ENCODE results near the gene ARHGAP33.
"Not testable (repeated sequence)": the region's sequence is repeated elsewhere in the genome, so short reads cannot be mapped to it uniquely, and the experiment has no call there.

Gene ARHGAP33

DNA sequence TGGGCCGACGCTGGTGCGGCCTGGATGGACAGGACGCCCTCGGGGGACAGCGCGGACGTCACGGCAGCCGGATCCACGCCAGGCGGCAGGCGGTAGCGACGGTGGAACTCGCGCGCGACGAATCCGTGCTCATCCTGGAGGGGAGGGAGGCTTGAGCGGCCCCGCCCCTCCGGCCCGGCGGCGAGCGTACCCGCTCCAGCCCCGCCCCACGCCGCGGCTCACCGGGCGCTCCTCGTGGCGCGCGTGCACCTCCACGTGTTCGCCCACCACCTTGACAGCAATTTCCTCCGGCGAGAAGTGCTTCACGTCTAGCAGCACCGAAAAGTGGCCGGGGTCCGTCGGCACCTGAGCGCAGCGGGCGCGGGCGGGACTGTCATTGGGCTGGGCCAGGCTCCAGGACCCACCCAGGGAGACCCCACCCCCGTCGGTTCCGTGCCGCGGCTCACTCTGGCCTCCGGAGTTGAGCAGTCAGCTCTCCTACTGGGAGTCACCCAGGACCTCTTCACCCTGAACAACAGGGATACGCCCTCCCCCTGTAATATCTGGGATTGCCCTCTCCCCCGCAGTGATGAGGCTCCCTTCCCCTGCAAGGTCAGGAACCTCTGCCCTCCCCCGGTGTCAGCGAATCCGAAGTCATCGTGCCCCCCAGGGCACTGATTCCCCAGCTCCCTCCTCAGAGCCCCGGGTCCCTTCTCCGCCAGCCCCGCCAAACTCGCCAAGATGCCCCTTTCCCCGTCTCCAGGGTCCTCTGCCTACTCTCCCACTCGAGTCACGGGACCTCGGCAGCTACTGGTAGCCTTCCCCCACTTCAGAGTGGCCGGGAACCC is 19.6 kb upstream of the ARHGAP33 start:
- H3K27me3 Mint-ChIP-seq: peaks cover 20 to 22% of the 10 kb centered on the region in 2 donors
- DNase-seq (no peak), ATAC-seq (replicated peaks) (no peak)
- peaks cover 33 to 46% of the 10 kb centered on the region in 2 donors for H3K36me3 Mint-ChIP-seq
- H3K27ac Mint-ChIP-seq: no peak overlapping the region
- H3K4me1 Mint-ChIP-seq: peaks cover 23 to 38% of the 10 kb centered on the region in 2 donors
- H3K4me3 Mint-ChIP-seq: peak overlapping the region; percentile 19 to 66
- H3K9me3 Mint-ChIP-seq: no peaks in the 10 kb centered on the region

DNA sequence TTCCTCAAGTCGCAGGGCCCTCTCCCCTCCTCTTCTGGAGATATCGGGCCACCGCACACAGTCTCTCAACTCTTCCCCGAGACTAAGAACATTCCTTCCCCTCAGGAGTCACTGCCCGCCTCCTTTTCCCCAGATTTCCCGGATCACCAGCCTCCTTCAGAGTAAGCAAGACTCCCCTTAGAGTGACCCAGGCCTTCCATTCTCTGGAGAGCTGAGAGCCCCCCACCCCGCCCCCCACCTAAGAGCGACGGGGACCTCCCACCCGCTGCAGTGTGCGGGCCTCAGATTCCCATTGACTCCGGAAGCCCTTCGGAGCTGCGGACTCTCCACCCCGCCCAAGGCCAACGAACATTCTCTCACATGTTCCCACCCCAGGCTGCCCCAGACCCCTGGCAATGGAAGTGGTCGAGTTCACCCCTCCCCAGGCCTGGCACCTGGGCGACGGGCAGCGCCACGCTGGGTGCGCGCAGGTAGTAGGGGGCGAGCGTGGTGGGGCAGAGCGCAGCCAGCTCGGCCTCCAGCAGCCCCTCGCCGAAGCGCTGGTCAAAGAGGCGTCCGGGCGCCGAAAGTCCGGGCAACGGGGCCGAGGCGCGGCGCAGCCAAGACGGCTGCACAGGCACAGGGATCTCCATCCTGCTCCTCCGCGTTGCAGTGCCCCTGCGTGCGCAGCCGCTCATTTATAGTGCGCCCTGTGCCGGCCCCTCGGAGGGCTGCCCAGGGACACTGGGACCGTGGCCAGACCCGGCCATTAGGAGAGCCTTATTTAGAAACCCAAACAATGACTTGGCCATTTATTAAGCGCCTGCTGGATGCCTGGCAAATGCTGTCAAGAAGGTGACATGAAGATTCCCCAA is 18.8 kb upstream of the ARHGAP33 start, which contains the start of gene HSPB6:
Gene HSPB6, minus strand, starts transcription at position 653 of the 854 bp plus-strand sequence. Its CDS starts 21 bp downstream, at position 632.
- Mint-ChIP-seq H3K27me3 (peaks cover 20 to 22% of the 10 kb centered on the region in 2 donors), H3K4me3 (peak within 1 kb of the TSS; percentile 91 to 94), H3K36me3 (peaks cover 34 to 46% of the 10 kb centered on the region in 2 donors), H3K4me1 (peaks cover 23 to 38% of the 10 kb centered on the region in 2 donors), H3K27ac (peak within 1 kb of the TSS; percentile 97), H3K9me3 (no peaks in the 10 kb centered on the region)
- DNase-seq (no peak), ATAC-seq (replicated peaks) (no peak)

DNA sequence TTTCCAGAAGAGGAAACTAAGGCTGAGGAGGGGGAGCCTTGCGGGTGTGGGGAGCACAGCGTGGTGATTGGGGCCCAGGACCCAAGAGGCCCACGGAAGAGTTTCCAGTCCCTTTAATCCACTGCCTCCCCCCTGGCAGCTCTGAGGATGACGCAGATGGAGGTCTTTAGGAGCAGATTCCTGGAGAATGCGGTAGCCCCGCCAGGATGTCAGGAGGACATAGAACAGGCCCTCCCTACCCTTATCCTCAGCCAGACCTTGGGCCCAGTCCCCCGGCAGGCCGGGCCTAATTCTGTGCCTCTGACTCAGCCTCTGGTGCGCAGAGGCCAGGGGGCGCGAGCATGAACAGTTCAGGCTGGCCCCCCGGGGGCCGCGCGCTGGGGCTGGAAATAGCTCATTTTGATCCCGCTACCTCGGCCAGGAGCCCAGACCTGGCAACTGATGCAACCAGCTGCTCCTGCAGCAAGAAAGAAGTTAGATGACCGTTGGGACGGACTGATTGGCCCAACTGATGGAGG is 18.1 kb upstream of the ARHGAP33 start:
- H3K27me3 Mint-ChIP-seq: peaks cover 20 to 22% of the 10 kb centered on the region in 2 donors
- H3K9me3 Mint-ChIP-seq: no peaks in the 10 kb centered on the region
- DNase-seq (no peak), ATAC-seq (replicated peaks) (peak in 1 of 2 donors; percentile 9)
- peaks cover 23 to 38% of the 10 kb centered on the region in 2 donors for H3K4me1 Mint-ChIP-seq
- H3K4me3 Mint-ChIP-seq: peak overlapping the region; percentile 91 to 94
- peak overlapping the region; percentile 77 for H3K27ac Mint-ChIP-seq
- H3K36me3 Mint-ChIP-seq: peaks cover 37 to 47% of the 10 kb centered on the region in 2 donors

DNA sequence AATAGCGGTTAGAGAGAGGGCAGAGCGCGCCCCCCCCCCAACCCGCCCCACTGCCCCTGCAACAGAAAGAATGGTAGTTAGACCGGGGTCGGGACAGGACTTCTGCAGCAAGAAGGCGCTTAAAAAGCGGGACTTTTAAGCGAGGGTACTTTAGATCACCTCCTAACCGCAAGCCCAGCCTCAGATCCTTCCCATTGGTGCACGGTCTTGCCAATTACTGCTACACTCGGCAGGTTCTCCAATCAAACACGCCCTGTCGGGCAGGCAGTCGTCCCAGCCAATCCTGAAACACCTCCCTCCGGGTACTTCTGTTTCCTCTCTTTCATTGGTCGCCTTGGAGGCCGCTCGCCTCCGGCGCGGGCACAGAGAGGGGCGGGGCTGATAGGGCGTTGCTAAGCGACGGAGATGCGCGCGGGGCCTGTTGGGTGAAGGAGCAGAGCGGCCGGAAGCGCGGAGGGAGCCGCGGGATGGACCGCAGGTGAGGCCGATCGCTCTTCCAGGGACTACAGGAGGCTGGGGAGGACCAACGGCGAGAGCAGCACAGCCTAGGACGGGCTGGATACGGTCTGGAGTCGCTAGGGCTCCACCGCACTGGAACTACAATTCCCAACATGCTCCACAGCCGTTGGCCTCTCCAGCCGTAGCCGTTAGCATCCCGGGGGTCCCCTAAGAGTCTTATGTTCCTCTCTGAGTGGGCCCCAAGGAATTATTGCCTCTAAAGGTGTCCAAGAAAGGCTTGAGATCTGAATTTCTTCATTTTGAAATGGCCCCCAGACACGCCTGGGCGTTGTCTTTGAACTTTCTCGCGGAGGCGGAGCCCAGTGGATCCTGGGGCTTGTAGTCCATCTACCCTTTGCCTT is 17.4 kb upstream of the ARHGAP33 start, which contains the start of gene PROSER3:
Gene PROSER3, plus strand, starts transcription at position 428 of the 860 bp plus-strand sequence. Its CDS starts 40 bp downstream, at position 468.
- Mint-ChIP-seq H3K27me3 (peaks cover 20 to 22% of the 10 kb centered on the region in 2 donors), H3K4me1 (peaks cover 23 to 38% of the 10 kb centered on the region in 2 donors), H3K27ac (peak within 1 kb of the TSS; percentile 97), H3K4me3 (peak within 1 kb of the TSS; percentile 91 to 94), H3K9me3 (no peaks in the 10 kb centered on the region), H3K36me3 (peaks cover 35 to 41% of the 10 kb centered on the region in 2 donors)
- ATAC-seq (replicated peaks) (peak; percentile 97), DNase-seq (peak; percentile 100)

DNA sequence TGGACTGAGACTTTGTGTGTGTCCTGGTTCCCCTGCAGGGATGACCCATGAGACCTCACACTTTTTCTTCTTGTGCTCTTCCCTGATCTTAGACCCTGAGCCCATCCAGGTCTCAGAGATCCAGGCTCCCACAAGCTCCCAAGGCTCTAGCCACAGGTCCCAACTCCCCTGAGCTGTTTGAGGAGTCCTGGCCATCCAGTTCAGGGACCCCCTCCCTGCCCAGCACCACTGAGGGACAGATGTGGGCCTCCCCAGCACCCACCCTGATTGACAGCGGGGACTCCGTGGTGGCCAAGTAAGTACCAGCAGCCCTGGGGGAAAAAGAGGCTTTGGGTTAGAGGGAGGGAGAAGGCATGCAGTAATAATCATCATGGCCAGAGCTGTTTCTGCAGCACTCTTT is 15.7 kb upstream of the ARHGAP33 start:
- H3K27ac Mint-ChIP-seq: no peak overlapping the region
- DNase-seq (no peak), ATAC-seq (replicated peaks) (no peak)
- peaks cover 23 to 37% of the 10 kb centered on the region in 2 donors for H3K4me1 Mint-ChIP-seq
- no peaks in the 10 kb centered on the region for H3K9me3 Mint-ChIP-seq
- peaks cover 22 to 34% of the 10 kb centered on the region in 2 donors for H3K36me3 Mint-ChIP-seq
- H3K27me3 Mint-ChIP-seq: peaks cover 13 to 17% of the 10 kb centered on the region in 2 donors
- peak overlapping the region in 1 of 2 donors; percentile 94 for H3K4me3 Mint-ChIP-seq

DNA sequence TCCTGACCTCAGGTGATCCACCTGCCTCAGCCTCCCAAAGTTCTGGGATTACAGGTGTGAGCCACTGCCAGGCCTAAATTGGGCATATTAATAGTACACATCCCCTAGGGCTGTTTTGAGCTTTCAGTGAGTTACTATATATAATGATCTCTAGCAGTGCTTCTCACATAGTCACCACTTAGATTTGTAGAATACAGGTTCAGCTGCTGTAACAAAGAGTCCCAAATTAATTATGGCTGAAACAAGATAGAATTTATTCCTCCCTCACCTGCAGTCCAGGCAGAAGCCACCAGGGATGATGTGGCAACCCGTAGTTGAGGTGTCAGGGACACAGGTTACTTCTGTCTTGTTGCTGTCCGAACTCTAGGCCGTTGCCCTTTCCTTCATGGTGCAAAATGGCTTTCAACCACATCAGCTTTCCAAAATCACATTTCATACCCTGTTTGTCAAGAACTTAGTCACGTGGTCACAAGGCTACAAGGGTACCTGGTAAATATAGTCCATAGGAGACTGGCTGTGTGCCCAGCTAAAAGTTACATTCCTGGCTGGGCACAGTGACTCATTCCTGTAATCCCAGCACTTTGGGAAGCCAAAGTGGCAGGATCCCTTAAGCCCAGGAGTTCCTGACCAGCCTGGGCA is 14.5 kb upstream of the ARHGAP33 start:
- Mint-ChIP-seq H3K36me3 (peaks cover 19 to 35% of the 10 kb centered on the region in 2 donors), H3K4me3 (no peak overlapping the region), H3K27me3 (peaks cover 7 to 8% of the 10 kb centered on the region in 2 donors), H3K9me3 (no peaks in the 10 kb centered on the region), H3K4me1 (peaks cover 17 to 29% of the 10 kb centered on the region in 2 donors), H3K27ac (no peak overlapping the region)
- ATAC-seq (replicated peaks) (no peak), DNase-seq (no peak)

DNA sequence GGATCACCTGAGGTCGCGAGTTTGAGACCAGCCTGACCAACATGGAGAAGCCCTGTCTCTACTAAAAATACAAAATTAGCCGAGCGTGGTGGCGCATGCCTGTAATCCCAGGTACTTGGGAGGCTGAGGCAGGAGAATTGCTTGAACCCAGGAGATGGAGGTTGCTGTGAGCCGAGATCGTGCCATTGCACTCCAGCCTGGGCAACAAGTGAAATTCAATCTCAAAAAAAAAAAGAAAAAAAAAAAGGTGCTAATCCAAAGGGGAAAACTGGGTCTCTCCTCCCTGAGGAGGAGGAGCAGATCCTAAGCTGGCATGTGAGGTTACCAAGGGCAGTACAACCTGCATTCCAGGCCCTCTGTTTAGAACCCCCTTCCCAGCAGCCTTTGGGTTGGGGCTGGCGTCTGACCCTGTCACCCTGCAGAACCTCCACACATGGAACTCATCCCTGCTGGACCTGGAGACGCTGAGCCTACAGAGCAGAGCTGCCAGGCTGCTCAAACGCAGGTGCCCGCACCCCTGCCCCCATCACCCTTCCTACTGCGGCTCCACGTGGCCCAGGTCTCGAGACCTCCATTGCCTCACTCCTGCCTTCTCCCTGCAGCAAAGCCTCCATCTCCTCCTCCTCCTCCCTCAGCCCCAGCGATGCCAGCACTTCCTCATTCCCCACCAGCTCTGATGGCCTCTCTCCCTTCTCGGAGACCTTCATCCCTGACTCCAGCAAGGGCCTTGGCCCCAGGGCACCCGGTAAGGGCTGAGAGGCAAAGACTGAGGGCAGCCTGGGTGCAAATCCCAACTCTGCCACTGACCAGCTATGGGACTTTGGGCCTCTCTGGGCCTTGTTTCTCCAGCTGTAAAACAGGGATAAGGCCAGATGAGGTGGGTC is 10.7 kb upstream of the ARHGAP33 start:
- H3K4me1 Mint-ChIP-seq: peaks cover 16 to 17% of the 10 kb centered on the region in 2 donors
- ATAC-seq (replicated peaks) (no peak), DNase-seq (no peak)
- H3K9me3 Mint-ChIP-seq: no peaks in the 10 kb centered on the region
- H3K4me3 Mint-ChIP-seq: no peak overlapping the region
- no peak overlapping the region for H3K27ac Mint-ChIP-seq
- no peaks in the 10 kb centered on the region for H3K27me3 Mint-ChIP-seq
- peaks cover 19 to 39% of the 10 kb centered on the region in 2 donors for H3K36me3 Mint-ChIP-seq

DNA sequence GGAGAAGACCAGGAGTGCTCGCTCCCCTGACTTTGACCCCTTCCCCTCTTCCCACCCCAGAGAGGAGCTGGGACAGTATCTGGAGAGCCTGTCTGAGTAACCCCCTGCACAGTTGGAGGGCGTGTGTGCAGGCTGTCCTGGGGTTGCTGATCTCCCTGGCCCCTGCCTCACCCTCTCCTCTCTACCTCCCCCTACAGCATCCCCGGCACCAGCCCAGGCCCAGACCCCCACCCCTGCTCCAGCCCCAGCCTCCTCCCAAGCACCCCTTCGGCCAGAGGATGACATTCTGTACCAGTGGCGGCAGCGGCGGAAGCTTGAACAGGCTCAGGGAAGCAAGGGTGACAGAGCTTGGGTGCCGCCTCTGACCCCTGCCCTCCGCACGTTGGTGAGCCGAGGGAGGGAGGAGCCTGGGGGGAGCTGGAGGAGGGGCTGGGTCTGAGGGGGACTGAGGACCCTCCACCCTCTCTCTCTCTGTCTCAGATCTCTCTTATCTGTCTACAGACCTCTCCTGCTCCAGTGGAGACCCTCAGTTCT is 8.7 kb upstream of the ARHGAP33 start:
- H3K9me3 Mint-ChIP-seq: no peaks in the 10 kb centered on the region
- no peak overlapping the region for H3K4me3 Mint-ChIP-seq

DNA sequence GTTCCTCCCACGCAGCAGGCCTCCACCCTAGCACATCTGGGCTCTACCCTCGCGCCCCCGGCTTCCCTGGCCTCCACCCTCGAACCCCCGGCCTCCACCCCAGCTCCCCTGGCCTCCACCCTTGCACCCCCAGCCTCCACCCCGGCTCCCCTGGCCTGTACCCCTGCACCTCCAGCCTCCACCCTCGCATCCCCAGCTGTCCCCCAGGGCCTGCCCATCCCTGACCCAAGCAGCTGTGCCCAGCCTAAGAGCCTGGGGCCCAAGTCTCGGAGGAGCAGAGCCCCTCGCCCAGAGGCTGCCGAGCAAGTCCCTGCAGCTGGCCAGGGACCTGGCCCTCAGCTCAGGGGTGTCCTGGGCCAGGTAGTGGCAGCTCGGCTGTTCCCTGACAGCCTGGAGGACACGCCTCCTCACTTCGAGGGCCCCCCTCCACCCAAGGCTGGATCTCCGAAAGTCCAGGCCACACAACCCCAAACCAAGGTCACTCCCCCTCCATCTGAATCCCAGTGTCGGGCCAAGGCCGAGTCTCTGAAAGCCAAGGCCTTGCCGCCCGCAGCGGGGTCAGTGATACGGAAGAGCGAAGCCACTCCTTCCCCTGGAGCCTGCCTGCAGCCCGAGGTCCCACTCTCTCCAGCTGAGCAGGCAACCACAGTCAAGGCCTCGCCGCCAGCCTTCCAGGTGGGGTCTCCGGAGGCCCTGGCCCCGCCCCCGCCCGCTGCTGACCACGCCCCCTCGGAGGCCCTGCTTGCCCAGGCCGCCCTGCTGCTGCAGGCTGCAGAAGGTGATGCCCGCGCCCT is 7.9 kb upstream of the ARHGAP33 start:
- H3K4me3 Mint-ChIP-seq: no peak overlapping the region
- H3K27me3 Mint-ChIP-seq: no peaks in the 10 kb centered on the region
- peaks cover 15 to 16% of the 10 kb centered on the region in 2 donors for H3K4me1 Mint-ChIP-seq
- ATAC-seq (replicated peaks) (peak in 1 of 2 donors; percentile 64), DNase-seq (no peak)
- peaks cover 16 to 32% of the 10 kb centered on the region in 2 donors for H3K36me3 Mint-ChIP-seq
- peak overlapping the region; percentile 48 for H3K27ac Mint-ChIP-seq
- H3K9me3 Mint-ChIP-seq: no peaks in the 10 kb centered on the region

More for the DNA sequence above, 8.7 kb upstream of the ARHGAP33 start:
- Mint-ChIP-seq H3K27ac (peak overlapping the region; percentile 75), H3K36me3 (peaks cover 19 to 38% of the 10 kb centered on the region in 2 donors), H3K27me3 (no peaks in the 10 kb centered on the region), H3K4me1 (peaks cover 15 to 16% of the 10 kb centered on the region in 2 donors)
- ATAC-seq (replicated peaks) (no peak), DNase-seq (no peak)

DNA sequence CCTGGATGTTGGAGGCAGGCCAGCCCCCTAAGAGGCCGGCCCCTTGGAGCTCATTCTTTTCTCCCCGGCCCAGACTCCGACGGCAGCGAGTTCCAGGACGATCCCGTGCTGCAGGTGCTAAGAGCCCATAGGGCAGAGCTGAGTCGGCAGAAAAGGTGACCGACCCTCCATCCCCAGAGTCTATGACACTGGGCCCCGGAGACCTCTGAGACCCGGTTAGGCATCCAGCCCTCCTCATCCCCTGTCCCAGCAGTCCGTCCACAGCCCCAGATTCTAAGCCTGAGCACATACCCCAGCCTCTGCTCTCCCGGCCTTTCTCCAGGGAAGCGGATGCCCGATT is 7.3 kb upstream of the ARHGAP33 start:
- peak overlapping the region in 1 of 2 donors; percentile 52 for H3K4me3 Mint-ChIP-seq
- H3K36me3 Mint-ChIP-seq: peaks cover 16 to 32% of the 10 kb centered on the region in 2 donors
- DNase-seq: no peak
- no peaks in the 10 kb centered on the region for H3K9me3 Mint-ChIP-seq
- peak overlapping the region; percentile 48 for H3K27ac Mint-ChIP-seq
- peaks cover 15 to 16% of the 10 kb centered on the region in 2 donors for H3K4me1 Mint-ChIP-seq
- no peaks in the 10 kb centered on the region for H3K27me3 Mint-ChIP-seq
- no peak for ATAC-seq (replicated peaks)

DNA sequence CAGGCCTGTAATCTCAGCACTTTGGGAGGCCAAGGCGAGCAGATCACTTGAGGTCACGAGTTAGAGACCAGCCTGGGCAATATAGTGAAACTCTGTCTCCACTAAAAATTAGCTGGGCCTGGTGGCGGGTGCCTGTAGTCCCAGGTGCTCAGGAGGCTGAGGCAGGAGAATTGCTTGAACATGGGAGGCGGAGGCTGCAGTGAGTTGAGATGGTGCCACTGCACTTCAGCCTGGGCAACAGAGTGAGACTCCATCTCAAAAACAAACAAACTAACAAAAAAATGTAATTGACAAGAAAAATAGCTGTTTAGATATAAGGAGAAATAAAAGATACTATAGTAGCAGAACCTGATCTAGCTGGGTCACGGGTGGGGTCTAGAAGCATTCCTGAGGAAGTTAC is 3.0 kb upstream of the ARHGAP33 start:
- Mint-ChIP-seq H3K36me3 (peaks cover 7 to 12% of the 10 kb centered on the region in 2 donors), H3K4me1 (peaks cover 18 to 28% of the 10 kb centered on the region in 2 donors)
- ATAC-seq (replicated peaks); H3K27ac Mint-ChIP-seq; H3K27me3 Mint-ChIP-seq; H3K4me3 Mint-ChIP-seq; DNase-seq; H3K9me3 Mint-ChIP-seq: not testable (repeated sequence)
